GM12878 (cell line): Measurements from ENCODE around the gene CFAP92. TPM values are rescaled to one million over a fixed set of nuclear protein-coding genes. Genes with fewer than 3 reads are reported as not detected.

Experiments
- ATAC-seq: fragments of 200-7000 bp; cut with Tn5 transposase; 3 replicates; pipeline ENCODE4 v1.9.1; 2020; ENCODE audit warnings: mild to moderate bottlenecking, moderate library complexity
- BruUV-seq: library from RNA; stranded (reverse); fragments of 400-500 nt; replicated peaks from 2 replicates; lab custom pipeline; 2021; lab: Mats Ljungman, UMichigan
- CTCF ChIA-PET: fragments of 300-600 bp; sonication (Branson Sonifier 250); formaldehyde crosslinking; extraction: SDS; loops from one replicate; lab custom pipeline; 2021; ENCODE audit warnings: inconsistent platforms; lab: Yijun Ruan, JAX
- POLR2A ChIA-PET: fragments of 350-600 bp; formaldehyde crosslinking; extraction: SDS; loops from one replicate; lab custom pipeline; 2021; ENCODE audit warnings: inconsistent platforms; lab: Charles Lee
- RAD21 ChIA-PET: fragments of 300-600 bp; sonication (Branson Sonifier 250); formaldehyde crosslinking; loops from one replicate; lab custom pipeline; 2023; ENCODE audit warnings: antibody characterized with exemption; ENCODE audit not compliant: unreplicated experiment; lab: Charles Lee
- SMC1A ChIA-PET: fragments of 300-600 bp; sonication (Branson Sonifier 250); formaldehyde crosslinking; loops from one replicate; lab custom pipeline; 2023; ENCODE audit not compliant: unreplicated experiment, uncharacterized antibody; lab: Charles Lee
- DNase-seq: peaks from one replicate; pipeline ENCODE4 v3.0.0-alpha.2; 2011; ENCODE audit warnings: low read depth, low spot score
- FAIRE-seq: peaks from 3 replicates; lab custom pipeline; 2011; peaks lifted over from hg19 to GRCh38; lab: Jason Lieb, UNC
- H2AFZ ChIP-seq: 2 replicates; pipeline ENCODE4 v1.6.0; 2011; ENCODE audit warnings: low read depth, low read length, control low read depth; ENCODE audit not compliant: control insufficient read depth
- H3K27ac ChIP-seq: 2 replicates; pipeline ENCODE4 v1.5.1; 2011; ENCODE audit warnings: control low read depth; ENCODE audit not compliant: control insufficient read depth, insufficient read depth
- H3K27me3 ChIP-seq, 2 experiments: replicated peaks in 1 of 2; 2 replicates each; pipeline versions ENCODE4 v1.6.0 to v1.6.1; 2011; ENCODE audit warnings: low read length in 1 of 2; ENCODE audit not compliant: control insufficient read depth in 2 of 2, insufficient read depth in 2 of 2
- H3K36me3 ChIP-seq, 2 experiments: 2 replicates each; pipeline ENCODE4 v1.5.1; 2011; ENCODE audit warnings: low read length in 1 of 2; ENCODE audit not compliant: control insufficient read depth in 2 of 2, insufficient read depth in 2 of 2
- H3K4me1 ChIP-seq: 2 replicates; pipeline ENCODE4 v1.6.1; 2011; ENCODE audit warnings: mild to moderate bottlenecking, low read length, moderate library complexity, mixed read lengths; ENCODE audit not compliant: control insufficient read depth, insufficient read depth
- H3K4me2 ChIP-seq: 2 replicates; pipeline ENCODE4 v1.6.0; 2011; ENCODE audit warnings: control low read depth; ENCODE audit not compliant: control insufficient read depth, insufficient read depth
- H3K4me3 ChIP-seq: fragments of 200-600 bp; sonication (generic); 2 replicates; pipeline ENCODE4 v1.5.1; 2016
- H3K79me2 ChIP-seq: 2 replicates; pipeline ENCODE4 v1.6.0; 2011; ENCODE audit warnings: low read length; ENCODE audit not compliant: control insufficient read depth, insufficient read depth
- H3K9ac ChIP-seq: 2 replicates; pipeline ENCODE4 v1.8.0; 2011; ENCODE audit warnings: low read length, control low read depth, mixed read lengths; ENCODE audit not compliant: control insufficient read depth, insufficient read depth
- H3K9me3 ChIP-seq: replicated peaks from 3 replicates; pipeline ENCODE4 v1.5.1; 2011; ENCODE audit warnings: mild to moderate bottlenecking, low read length; ENCODE audit not compliant: control insufficient read depth, insufficient read depth
- H4K20me1 ChIP-seq: 2 replicates; pipeline ENCODE4 v1.6.0; 2011; ENCODE audit not compliant: control insufficient read depth, insufficient read depth
- CREB1 ChIP-seq: IDR thresholded peaks from 2 replicates; pipeline ENCODE4 v1.6.1; 2012; ENCODE audit warnings: low read depth, mild to moderate bottlenecking, inconsistent platforms
- WGBS: methylation state at CpG from one replicate; pipeline ENCODE4 v1.1.6; 2016; ENCODE audit warnings: low lambda C conversion rate; ENCODE audit not compliant: insufficient replicate concordance, insufficient coverage; ENCODE audit errors: missing lambda C conversion rate; 5-methylcytosine and 5-hydroxymethylcytosine counted together
- in situ Hi-C: fragments of 300-500 bp; cut with MboI; formaldehyde crosslinking; loops from 9 replicates; pipeline ENCODE4 v1.14.3; 2018; ENCODE audit warnings: mixed read lengths
- intact Hi-C: fragments of 100-400 bp; cut with micrococcal nuclease; formaldehyde crosslinking; loops from one replicate; pipeline ENCODE4 v1.14.2; 2022; ENCODE audit not compliant: unreplicated experiment
- polyA plus RNA-seq, 11 experiments: library from polyadenylated mRNA; depleted of rRNA in 4 of 11; unstranded in 6 of 11; stranded (reverse) in 5 of 11; fragments of >200 nt; fragmentation: Nextera tagmentation in 4 of 11; fragmentation: Illumina TruSeq in 1 of 11; extraction: Ambion mirVana in 4 of 11; extraction: Trizol in 1 of 11; gene quantifications; 1 replicate in 1 of 11; 2 replicates in 10 of 11; pipeline versions ENCODE4 v1.2.1 to v1.2.3, GENCODE V29; 2011 to 2016; ENCODE audit warnings: inconsistent platforms in 2 of 11, missing spikeins in 2 of 11, low read depth in 1 of 11
- total RNA-seq, 4 experiments: library from RNA; depleted of rRNA in 3 of 4; stranded (reverse); fragments of >200 nt in 3 of 4; fragmentation: Illumina TruSeq in 1 of 4; extraction: Trizol in 1 of 4; gene quantifications; 2 replicates each; pipeline versions ENCODE4 v1.2.1 to v1.2.3, GENCODE V29; 2013 to 2021
- TF ChIP-seq, protein P1 (sequence below): IDR thresholded peaks from 2 replicates; pipeline ENCODE4 v1.6.1; 2012; ENCODE audit warnings: mild to moderate bottlenecking, low read depth, low read length

CFAP92 gene
- total and polyA plus RNA-seq, 10 of the 15 experiments (the other 5 are each of a cell fraction or from before 2014, with no cell fraction given) = 0.05 to 0.52 (median 0.14) TPM; not detected in 7

DNA sequence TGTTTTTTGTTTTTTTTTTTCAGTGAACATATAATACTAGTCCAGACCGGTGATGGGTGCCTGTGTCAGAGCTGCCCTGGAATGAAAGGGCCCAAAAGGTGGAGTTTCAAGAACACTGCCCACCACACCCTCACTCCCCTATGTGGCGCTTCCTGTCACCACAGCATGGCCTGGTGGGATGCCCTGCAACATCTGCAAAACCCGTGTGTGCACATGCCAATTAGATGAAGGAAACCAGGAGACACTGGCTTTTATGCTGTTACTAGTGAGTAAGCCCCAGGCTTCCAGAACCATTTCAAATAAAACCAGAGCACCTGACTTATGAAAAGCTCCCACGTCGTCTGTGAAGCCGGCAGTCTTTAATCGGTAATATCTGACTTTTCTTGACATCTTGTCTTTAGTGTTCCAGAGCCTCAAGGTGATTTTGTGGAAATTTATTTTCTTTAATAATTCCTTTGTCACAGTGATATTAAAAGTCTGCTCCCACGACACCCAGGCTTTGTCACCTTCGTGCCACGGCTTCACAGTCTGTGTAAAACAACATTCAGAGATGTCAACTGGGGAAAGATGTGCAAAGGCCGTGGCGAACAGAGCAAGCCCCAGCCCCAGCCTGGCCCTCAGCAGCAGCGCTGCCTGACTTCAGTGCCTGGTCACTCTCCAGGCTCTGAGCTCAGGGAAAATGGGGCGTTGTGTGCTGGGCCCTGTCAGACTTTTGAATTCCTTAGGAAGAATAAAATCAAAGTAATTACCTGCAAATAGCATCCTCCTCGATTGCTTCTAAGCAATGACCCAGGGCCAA lies 6.4 kb downstream of the CFAP92 start:
- ChIA-PET RAD21 (no interaction called here), POLR2A (no interaction called here), SMC1A (no interaction called here), CTCF (interaction anchor here (1.0 kb wide), 1 partner anchor 16 kb away, joined by 3 read pairs; no protein-coding TSS in a partner anchor)
- FAIRE-seq (no peak), DNase-seq (no peak), ATAC-seq (no peak)
- Histone ChIP-seq H3K27me3 (peaks cover 0 to 1% of the 10 kb centered on the region in 2 experiments; a peak in 1 of 4 replicates), H3K9ac (no peak overlapping the region), H3K4me3 (no peak overlapping the region), H4K20me1 (no peaks in the 10 kb centered on the region), H3K4me1 (no peaks in the 10 kb centered on the region), H3K79me2 (no peaks in the 10 kb centered on the region), H3K36me3 (no peaks in the 10 kb centered on the region), H2AFZ (no peak overlapping the region), H3K4me2 (no peak overlapping the region), H3K9me3 (no peaks in the 10 kb centered on the region), H3K27ac (no peak overlapping the region)
- BruUV-seq = no TSS peak
- in situ Hi-C loops (no loop called here), intact Hi-C loops (no loop called here)
- WGBS = 48% methylated on average over 15 of the region's 15 CpGs
- no peak for TF ChIP-seq CREB1
- TF ChIP-seq, protein P1, sequence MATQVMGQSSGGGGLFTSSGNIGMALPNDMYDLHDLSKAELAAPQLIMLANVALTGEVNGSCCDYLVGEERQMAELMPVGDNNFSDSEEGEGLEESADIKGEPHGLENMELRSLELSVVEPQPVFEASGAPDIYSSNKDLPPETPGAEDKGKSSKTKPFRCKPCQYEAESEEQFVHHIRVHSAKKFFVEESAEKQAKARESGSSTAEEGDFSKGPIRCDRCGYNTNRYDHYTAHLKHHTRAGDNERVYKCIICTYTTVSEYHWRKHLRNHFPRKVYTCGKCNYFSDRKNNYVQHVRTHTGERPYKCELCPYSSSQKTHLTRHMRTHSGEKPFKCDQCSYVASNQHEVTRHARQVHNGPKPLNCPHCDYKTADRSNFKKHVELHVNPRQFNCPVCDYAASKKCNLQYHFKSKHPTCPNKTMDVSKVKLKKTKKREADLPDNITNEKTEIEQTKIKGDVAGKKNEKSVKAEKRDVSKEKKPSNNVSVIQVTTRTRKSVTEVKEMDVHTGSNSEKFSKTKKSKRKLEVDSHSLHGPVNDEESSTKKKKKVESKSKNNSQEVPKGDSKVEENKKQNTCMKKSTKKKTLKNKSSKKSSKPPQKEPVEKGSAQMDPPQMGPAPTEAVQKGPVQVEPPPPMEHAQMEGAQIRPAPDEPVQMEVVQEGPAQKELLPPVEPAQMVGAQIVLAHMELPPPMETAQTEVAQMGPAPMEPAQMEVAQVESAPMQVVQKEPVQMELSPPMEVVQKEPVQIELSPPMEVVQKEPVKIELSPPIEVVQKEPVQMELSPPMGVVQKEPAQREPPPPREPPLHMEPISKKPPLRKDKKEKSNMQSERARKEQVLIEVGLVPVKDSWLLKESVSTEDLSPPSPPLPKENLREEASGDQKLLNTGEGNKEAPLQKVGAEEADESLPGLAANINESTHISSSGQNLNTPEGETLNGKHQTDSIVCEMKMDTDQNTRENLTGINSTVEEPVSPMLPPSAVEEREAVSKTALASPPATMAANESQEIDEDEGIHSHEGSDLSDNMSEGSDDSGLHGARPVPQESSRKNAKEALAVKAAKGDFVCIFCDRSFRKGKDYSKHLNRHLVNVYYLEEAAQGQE = no peak
